ENCODE measurements around the gene TTC1. TPM values are rescaled to one million over a fixed set of nuclear protein-coding genes. Genes with fewer than 3 reads are reported as not detected.
"Not testable (repeated sequence)": the region's sequence is repeated elsewhere in the genome, so short reads cannot be mapped to it uniquely, and the experiment has no call there.

The TTC1 gene, protein sequence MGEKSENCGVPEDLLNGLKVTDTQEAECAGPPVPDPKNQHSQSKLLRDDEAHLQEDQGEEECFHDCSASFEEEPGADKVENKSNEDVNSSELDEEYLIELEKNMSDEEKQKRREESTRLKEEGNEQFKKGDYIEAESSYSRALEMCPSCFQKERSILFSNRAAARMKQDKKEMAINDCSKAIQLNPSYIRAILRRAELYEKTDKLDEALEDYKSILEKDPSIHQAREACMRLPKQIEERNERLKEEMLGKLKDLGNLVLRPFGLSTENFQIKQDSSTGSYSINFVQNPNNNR
- 38.0 TPM for total RNA-seq

- peak; percentile 97 for DNase-seq (ENCODE audit: low spot score)
Observed at GRCh38 chr5:160008877-160009590, at the start of gene TTC1. Gene TTC1, plus strand, starts transcription at chr5:160009139. Its CDS starts 1,390 bp downstream, at chr5:160010529.

- no peak for DNase-seq (ENCODE audit: low spot score)
Observed at GRCh38 chr5:159961176-159962160, 47.5 kb upstream of the TTC1 start.

GRCh38 chr5:159962214-159962613 lies 46.7 kb upstream of the TTC1 start:
- no peak for DNase-seq (ENCODE audit: low spot score)

DNA sequence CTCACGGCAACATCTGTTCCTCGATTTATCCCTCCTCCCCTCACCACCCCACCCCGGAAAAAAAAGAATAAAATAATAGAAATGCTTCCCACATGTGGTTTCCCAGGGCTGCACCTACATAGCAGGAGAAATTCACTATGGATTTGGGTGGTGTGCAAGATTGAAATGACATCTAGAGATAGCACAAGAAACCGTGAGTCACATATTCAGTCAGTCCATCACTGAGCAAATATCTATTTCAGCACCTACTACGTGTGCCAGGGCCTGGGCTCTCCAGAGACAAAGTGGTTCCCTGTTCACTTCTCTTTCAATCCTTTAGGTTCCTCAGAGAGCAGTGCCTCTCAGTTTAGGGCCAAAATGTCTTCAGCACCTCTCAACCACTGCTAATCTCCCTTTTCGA lies 45.0 kb upstream of the TTC1 start:
- DNase-seq (ENCODE audit: low spot score), result no peak

DNA sequence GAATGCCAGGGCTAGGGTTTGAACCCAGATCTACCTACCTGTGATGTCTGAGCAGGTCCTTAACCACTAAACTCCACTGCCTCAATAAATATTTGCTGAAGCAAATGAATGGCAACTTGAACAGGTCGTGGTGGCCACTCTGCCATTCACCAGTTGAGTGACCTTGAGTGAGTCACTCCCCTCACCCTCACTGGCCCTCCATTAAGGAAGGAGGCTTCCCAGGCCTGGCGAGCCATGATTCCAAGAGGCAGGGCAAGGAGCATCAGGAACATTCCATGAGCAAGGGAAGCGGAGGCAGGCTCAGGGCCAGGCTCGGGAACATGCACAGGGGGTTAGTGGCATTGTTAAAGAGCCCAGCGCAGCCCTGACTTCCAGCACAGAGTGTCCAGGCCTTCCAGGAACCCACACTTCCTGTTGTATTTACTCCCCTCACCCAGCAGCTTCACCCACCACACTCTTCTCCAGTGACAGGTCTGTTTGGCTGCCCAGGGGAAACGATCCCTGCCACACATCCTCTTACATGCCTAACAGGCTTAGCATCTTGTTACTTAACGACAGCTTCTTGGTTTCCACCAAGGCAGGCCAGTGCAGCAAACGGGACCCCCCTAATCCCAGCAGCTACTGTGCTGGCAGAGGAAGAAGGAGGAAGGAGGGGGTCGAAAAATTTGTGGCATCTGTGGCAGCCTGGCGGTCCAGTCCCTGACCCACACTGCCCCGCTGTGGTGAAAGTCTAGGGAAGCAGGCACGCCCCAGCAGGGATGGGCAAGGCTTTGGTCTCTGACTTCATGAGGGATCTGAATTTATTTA lies 43.7 kb upstream of the TTC1 start:
- DNase-seq (ENCODE audit: low spot score), result peak; percentile 55

DNA sequence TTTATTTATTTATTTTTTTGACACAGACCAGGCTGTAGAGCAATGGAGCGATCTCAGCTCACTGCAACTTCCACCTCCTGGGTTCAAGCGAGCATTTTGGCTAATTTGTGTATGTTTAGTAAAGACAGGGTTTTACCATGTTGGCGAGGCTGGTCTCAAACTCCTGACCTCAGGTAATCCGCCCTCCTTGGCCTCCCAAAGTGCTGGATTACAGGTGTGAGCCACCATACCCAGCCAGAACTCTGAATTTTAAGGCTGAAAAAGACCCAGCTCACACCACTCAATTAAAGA lies 43.2 kb upstream of the TTC1 start:
- DNase-seq (ENCODE audit: low spot score), result not testable (repeated sequence)

- DNase-seq (ENCODE audit: low spot score), result no peak
Observed at GRCh38 chr5:159969966-159970365, 39.0 kb upstream of the TTC1 start.

- no peak for DNase-seq (ENCODE audit: low spot score)
Observed at GRCh38 chr5:159971038-159971437, 37.9 kb upstream of the TTC1 start.

DNA sequence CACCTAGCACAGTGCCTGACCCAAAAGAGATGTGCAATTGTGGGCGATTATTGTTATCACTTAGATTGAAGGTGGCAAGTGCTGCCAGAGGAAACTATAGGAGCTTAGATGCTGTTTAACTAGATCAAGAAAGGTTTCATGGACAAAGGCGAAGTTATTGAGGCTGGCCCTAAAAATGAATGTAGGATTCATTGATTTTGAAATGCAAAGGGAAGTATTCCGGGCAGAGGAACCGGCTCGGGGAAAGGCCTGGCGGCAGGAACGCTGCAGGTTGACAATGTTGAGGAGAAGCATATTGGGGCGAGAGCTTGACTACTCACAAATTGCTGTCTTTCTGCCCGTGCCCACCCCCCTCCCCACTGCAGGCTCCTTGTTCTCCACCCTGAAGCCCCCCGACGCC lies 37.4 kb upstream of the TTC1 start:
- DNase-seq (ENCODE audit: low spot score), result no peak

DNA sequence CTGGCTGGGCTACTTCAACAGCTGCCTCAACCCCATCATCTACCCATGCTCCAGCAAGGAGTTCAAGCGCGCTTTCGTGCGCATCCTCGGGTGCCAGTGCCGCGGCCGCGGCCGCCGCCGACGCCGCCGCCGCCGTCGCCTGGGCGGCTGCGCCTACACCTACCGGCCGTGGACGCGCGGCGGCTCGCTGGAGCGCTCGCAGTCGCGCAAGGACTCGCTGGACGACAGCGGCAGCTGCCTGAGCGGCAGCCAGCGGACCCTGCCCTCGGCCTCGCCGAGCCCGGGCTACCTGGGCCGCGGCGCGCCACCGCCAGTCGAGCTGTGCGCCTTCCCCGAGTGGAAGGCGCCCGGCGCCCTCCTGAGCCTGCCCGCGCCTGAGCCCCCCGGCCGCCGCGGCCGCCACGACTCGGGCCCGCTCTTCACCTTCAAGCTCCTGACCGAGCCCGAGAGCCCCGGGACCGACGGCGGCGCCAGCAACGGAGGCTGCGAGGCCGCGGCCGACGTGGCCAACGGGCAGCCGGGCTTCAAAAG lies 36.9 kb upstream of the TTC1 start:
- no peak for DNase-seq (ENCODE audit: low spot score)

DNA sequence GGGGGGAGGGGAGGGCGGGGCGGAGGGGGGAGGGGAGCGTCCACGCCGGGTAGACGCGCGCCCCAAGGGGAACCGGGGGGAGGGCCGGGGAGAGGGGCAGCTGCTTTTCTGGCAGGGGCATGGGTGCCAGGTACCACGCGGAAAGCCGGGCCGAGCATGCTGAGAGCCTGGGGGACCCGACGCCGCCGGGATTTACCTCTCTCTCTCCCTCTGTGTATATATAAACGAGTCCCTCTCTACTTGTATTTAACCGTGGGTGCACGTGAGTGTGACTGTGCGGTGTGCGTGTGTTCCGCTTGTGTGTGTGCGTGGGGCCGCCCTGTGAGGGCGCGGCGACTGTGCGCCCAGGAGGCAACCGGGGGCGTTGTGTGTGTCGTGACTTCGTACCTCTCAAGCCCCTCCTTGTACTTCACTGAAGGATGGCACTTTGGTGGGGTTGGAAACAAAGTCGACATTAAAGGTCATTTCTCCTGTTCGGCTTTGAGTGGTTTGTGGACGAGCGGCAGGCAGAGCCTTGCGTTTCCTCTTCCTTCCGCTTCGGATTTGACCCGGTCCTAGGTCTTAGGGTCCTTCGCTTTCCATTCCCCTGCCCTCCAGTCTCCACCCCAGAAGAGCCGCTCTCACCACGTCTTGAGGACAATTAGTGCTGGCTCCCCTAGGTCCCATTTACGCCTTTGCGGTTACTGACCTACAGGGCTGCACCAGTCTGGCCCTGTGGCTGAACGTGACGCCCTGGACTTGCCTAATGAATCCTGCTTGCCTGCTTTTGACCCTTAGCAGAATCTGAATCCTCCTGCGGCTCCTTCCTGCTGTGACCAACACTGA lies 36.2 kb upstream of the TTC1 start:
- DNase-seq (ENCODE audit: low spot score), result no peak

GRCh38 chr5:159975462-159976019 lies 33.4 kb upstream of the TTC1 start:
- no peak for DNase-seq (ENCODE audit: low spot score)

GRCh38 chr5:159976921-159977320 lies 32.0 kb upstream of the TTC1 start:
- DNase-seq (ENCODE audit: low spot score), result no peak

DNA sequence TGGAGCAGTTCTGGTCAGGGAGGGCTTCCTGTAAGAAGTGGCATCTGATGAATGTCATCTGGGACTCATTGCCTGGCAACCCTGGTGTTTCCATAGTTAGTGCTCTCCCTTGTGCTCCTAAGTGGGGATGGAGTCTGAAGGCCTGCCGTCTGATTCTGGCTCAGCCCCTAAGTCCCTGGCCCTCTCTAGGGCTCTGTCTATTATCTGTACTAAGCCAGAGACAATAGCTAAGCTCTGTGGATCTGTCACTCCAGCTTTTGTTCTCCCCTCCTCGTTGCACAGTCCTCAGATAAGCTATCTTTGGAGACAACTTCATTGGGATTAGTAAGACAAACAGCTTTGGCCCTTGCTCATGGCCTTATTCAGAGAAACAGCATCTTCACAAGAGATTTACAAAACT lies 30.6 kb upstream of the TTC1 start:
- DNase-seq (ENCODE audit: low spot score), result no peak

DNA sequence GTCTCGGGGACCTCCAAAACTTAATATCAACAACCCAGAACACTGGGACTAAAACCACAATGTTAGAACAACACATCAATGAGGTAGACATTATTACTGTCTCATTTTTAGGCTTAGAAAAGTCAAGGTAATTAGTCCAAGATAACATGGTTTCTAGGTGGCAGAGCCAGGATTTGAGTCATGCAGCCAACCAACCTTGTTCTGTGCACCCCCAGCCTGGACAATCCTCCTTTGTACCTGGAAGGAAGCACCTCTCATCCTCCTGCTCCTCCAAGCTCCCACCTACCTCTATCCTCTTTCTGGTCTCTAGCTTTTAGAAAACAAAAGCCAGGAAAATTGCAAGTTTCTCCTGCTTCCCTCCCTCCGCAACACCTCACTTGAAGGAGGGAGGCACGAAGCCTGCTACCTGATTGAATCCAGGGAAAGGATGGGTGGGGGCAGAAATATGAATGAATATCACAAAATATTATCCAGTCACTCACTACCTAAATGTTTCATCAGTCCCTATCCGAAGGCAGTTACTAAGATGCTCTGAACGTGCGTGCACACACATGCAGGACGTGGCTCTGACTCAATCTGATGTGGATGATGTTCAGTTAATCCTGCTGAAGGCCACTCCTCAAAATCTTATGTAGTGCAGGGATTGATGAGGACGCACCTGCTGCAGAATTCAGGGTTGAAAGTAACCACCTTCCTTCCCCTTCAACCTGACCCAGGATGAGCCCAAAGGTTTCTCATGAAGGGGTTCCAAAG lies 26.3 kb upstream of the TTC1 start:
- DNase-seq (ENCODE audit: low spot score), result no peak

DNA sequence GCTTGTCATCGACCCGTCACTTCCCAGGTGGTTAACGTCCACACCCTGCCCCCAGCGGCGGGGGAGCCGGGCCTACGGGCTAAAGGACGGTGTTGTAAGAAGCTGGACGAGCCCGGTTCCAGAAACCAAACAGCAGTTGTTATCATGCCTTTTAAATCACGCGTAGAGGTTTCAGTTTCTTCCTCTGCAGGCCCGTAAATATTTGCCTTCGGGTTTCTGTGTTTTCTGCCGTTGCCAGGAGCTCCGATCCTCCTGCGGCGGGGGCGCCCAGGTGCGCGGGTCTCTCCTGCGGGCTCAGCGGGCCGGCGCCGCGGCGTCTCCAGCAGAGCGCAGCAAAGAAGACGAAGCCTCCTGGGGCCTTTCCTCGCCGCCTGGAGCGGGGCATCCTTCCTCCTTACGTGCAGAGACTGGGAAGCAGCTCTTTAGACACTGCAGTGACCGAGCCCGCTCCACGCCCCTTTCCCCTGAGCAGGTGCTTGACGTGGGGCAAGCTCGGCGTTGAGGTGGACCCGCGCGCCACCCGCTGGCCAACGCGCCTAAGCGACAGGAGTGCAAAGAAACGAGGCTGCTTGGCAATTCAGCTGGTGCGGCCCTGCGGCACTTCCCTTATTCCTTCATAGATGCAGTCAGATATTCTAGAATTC lies 21.8 kb upstream of the TTC1 start:
- peak; percentile 86 for DNase-seq (ENCODE audit: low spot score)

DNA sequence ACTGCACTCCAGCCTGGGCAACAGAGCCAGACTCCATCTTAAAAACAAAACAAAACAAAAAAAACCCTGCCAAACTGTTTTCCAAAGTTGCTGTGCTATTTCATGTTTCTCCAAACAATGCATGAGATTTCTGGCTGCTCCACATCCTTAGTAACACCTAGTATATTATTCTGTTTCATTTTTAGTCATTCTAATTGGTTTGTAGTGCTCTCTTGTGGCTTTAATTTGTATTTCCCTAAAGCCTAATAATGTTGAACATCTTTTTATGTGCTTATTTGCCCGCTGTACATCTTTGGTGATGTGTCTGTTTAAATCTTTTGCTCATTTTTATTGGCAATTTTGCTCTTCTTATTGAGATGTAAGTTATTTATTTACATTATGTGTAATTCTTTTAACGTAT lies 18.4 kb upstream of the TTC1 start:
- DNase-seq (ENCODE audit: low spot score), result no peak

GRCh38 chr5:159992566-159992965 lies 16.4 kb upstream of the TTC1 start:
- no peak for DNase-seq (ENCODE audit: low spot score)

- no peak for DNase-seq (ENCODE audit: low spot score)
Observed at GRCh38 chr5:159993194-159993593, 15.7 kb upstream of the TTC1 start.
